HCT116 (cell line): Measurements from ENCODE around the gene SPINT4. TPM values are rescaled to one million over a fixed set of nuclear protein-coding genes. Genes with fewer than 3 reads are reported as not detected.

ENCODE experiments used
- ATAC-seq: fragments of 200-7000 bp; cut with Tn5 transposase; 2 replicates; pipeline ENCODE4 v1.9.1; 2020; ENCODE audit warnings: mild to moderate bottlenecking, moderate library complexity
- BruUV-seq: library from RNA; stranded (reverse); fragments of 400-500 nt; replicated peaks from 2 replicates; lab custom pipeline; 2021; lab: Mats Ljungman, UMichigan
- CTCF ChIA-PET: fragments of 300-600 bp; sonication (Branson Sonifier 250); formaldehyde crosslinking; loops from one replicate; lab custom pipeline; 2021; ENCODE audit warnings: antibody characterized with exemption; lab: Charles Lee
- POLR2A ChIA-PET: fragments of 300-600, 350-600 bp; sonication (Branson Sonifier 250); formaldehyde crosslinking; loops from one replicate; lab custom pipeline; 2021; ENCODE audit warnings: antibody characterized with exemption; lab: Charles Lee
- RAD21 ChIA-PET, 2 experiments: fragments of 300-600 bp; sonication (Branson Sonifier 250); formaldehyde crosslinking; loops; one replicate each; lab custom pipeline; 2023; ENCODE audit warnings: low total read pairs in 2 of 2; ENCODE audit not compliant: uncharacterized antibody in 2 of 2, unreplicated experiment in 2 of 2, low non-redundant PET in 1 of 2; lab: Charles Lee
- DNase-seq: peaks from one replicate; pipeline ENCODE4 v3.0.0-alpha.2; 2010; ENCODE audit warnings: low read depth, low spot score
- H2AFZ ChIP-seq: fragments of 200-600 bp; shearing (Covaris generic), sonication (generic); 2 replicates; pipeline ENCODE4 v1.6.1; 2017; ENCODE audit warnings: low read depth, mixed run types, mixed read lengths, antibody characterized with exemption, low read length; ENCODE audit not compliant: poor library complexity, severe bottlenecking
- H3K27ac ChIP-seq: 2 replicates; pipeline ENCODE4 v1.5.1; 2012; ENCODE audit warnings: low read depth, low read length
- H3K27me3 ChIP-seq: fragments of 200-600 bp; sonication (generic); 2 replicates; pipeline ENCODE4 v1.6.1; 2016; ENCODE audit warnings: mixed run types, low read length, mixed read lengths; ENCODE audit not compliant: insufficient read depth
- H3K36me3 ChIP-seq, 2 experiments: fragments of 200-500 bp in 1 of 2; fragments of 200-600 bp in 1 of 2; sonication (Bioruptor generic) in 1 of 2; sonication (generic) in 1 of 2; 2 replicates each; pipeline versions ENCODE4 v1.5.1 to v1.6.1; 2014 to 2016; ENCODE audit warnings: low read length in 2 of 2, inconsistent platforms in 1 of 2, mixed read lengths in 1 of 2, mixed run types in 1 of 2; ENCODE audit not compliant: insufficient read depth in 2 of 2, control insufficient read depth in 1 of 2
- H3K4me1 ChIP-seq, 2 experiments: fragments of 200-600 bp in 1 of 2; sonication (generic) in 1 of 2; 2 replicates each; pipeline versions ENCODE4 v1.5.1 to v1.6.1; 2012 to 2017; ENCODE audit warnings: low read length in 2 of 2, inconsistent platforms in 1 of 2, mild to moderate bottlenecking in 1 of 2, mixed read lengths in 1 of 2, mixed run types in 1 of 2, moderate library complexity in 1 of 2; ENCODE audit not compliant: insufficient read depth in 2 of 2, control insufficient read depth in 1 of 2
- H3K4me2 ChIP-seq: fragments of 200-600 bp; sonication (generic); 2 replicates; pipeline ENCODE4 v1.6.1; 2017; ENCODE audit warnings: mixed run types, low read length, mixed read lengths
- H3K4me3 ChIP-seq, 2 experiments: fragments of 200-600 bp in 1 of 2; sonication (generic) in 1 of 2; replicated peaks in 1 of 2; 2 replicates each; pipeline ENCODE4 v1.5.1; 2011 to 2016; ENCODE audit warnings: low read length in 2 of 2, control low read depth in 1 of 2, low read depth in 1 of 2, mild to moderate bottlenecking in 1 of 2, mixed read lengths in 1 of 2, mixed run types in 1 of 2
- H3K79me2 ChIP-seq: fragments of 200-600 bp; sonication (generic); 2 replicates; pipeline ENCODE4 v1.6.1; 2017; ENCODE audit warnings: mild to moderate bottlenecking, mixed run types, low read length, moderate library complexity, mixed read lengths; ENCODE audit not compliant: insufficient read depth
- H3K9ac ChIP-seq: fragments of 200-600 bp; sonication (generic); 2 replicates; pipeline ENCODE4 v1.6.1; 2016; ENCODE audit warnings: low read length, mixed read lengths
- H3K9me2 ChIP-seq: fragments of 200-600 bp; sonication (generic), shearing (Covaris generic); 2 replicates; pipeline ENCODE4 v1.6.1; 2017; ENCODE audit warnings: mixed run types, mild to moderate bottlenecking, moderate library complexity; ENCODE audit not compliant: insufficient read depth
- H3K9me3 ChIP-seq, 2 experiments: fragments of 200-500 bp in 1 of 2; fragments of 200-600 bp in 1 of 2; sonication (Bioruptor generic) in 1 of 2; sonication (generic) in 1 of 2; 2 replicates each; pipeline ENCODE4 v1.6.1; 2014 to 2017; ENCODE audit warnings: low read length in 2 of 2, mixed read lengths in 2 of 2, inconsistent platforms in 1 of 2, low read depth in 1 of 2, mild to moderate bottlenecking in 1 of 2, mixed run types in 1 of 2, moderate library complexity in 1 of 2; ENCODE audit not compliant: control insufficient read depth in 1 of 2, insufficient read depth in 1 of 2
- H4K20me1 ChIP-seq: fragments of 200-600 bp; sonication (generic), shearing (Covaris generic); 2 replicates; pipeline ENCODE4 v1.6.1; 2017; ENCODE audit warnings: mixed run types, mild to moderate bottlenecking, moderate library complexity; ENCODE audit not compliant: insufficient read depth
- CBX3 ChIP-seq: IDR thresholded peaks from 2 replicates; pipeline ENCODE4 v1.6.1; 2012; ENCODE audit warnings: low read depth
- CEBPB ChIP-seq: IDR thresholded peaks from 2 replicates; pipeline ENCODE4 v1.6.1; 2012; ENCODE audit warnings: low read depth
- EGR1 ChIP-seq: IDR thresholded peaks from 2 replicates; pipeline ENCODE4 v1.6.1; 2012; ENCODE audit warnings: low read depth
- FOSL1 ChIP-seq: IDR thresholded peaks from 2 replicates; pipeline ENCODE4 v1.6.1; 2012; ENCODE audit warnings: low read depth
- JUND ChIP-seq: IDR thresholded peaks from 2 replicates; pipeline ENCODE4 v1.6.1; 2012
- SRF ChIP-seq: IDR thresholded peaks from 2 replicates; pipeline ENCODE4 v1.6.1; 2012; ENCODE audit warnings: low read depth
- TCF7L2 ChIP-seq: IDR thresholded peaks from 2 replicates; pipeline ENCODE4 v1.7.0; 2011; ENCODE audit warnings: borderline replicate concordance, inconsistent platforms; ENCODE audit not compliant: insufficient read depth, insufficient read length; ENCODE audit errors: extremely low read depth
- intact Hi-C: fragments of 100-400 bp; cut with micrococcal nuclease; formaldehyde crosslinking; loops from 2 replicates; pipeline ENCODE4 v1.10.0; 2022
- total RNA-seq: library from RNA; stranded (reverse); gene quantifications from one replicate; pipeline ENCODE4 v1.2.1, GENCODE V29; 2021; ENCODE audit not compliant: unreplicated experiment
- TF ChIP-seq, protein P1 (sequence below): IDR thresholded peaks from 2 replicates; pipeline ENCODE4 v1.6.1; 2012; ENCODE audit warnings: low read depth
- TF ChIP-seq, protein P2 (sequence below): IDR thresholded peaks from 2 replicates; pipeline ENCODE4 v1.6.1; 2011; ENCODE audit warnings: mild to moderate bottlenecking, low read length, moderate library complexity; ENCODE audit not compliant: insufficient replicate concordance; ENCODE audit errors: extremely low read depth

SPINT4 gene
- total RNA-seq, 1 experiment from 2014 or later: not detected

DNA sequence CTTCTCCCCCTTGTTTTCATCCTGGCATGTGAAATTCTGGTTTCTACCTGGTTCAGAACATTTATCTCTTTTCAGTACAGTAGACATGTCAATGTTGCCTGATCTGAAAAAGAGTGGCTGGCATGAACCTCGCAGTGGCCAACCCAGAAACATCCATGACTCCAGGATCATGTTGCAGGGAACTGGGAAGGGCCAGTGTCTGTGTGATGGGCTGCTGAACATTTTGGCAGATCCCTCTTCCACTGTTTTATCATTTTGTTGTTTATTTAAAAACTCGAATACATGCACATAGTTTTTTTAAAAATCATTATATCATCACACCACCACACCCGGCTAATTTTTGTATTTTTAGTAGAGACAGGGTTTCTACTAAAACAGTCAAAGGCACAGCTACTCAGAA lies 50.5 kb downstream of the SPINT4 start:
- no peak overlapping the region for H3K9ac ChIP-seq
- H3K79me2 ChIP-seq: no peaks in the 10 kb centered on the region
- ATAC-seq: no peak
- H3K9me2 ChIP-seq: no peaks in the 10 kb centered on the region
- ChIA-PET RAD21 (interaction anchor here in 1 of 2 experiments (0.6 kb wide), 1 partner anchor 91 kb away, joined by 3 read pairs; no protein-coding TSS in a partner anchor), POLR2A (no interaction called here), CTCF (no interaction called here)
- H3K4me3 ChIP-seq: no peak overlapping the region
- no peaks in the 10 kb centered on the region; the same call in 1 of the 2 replicates for H3K27me3 ChIP-seq
- intact Hi-C loops: loop anchor here (10.0 kb wide), 1 partner anchor 728 kb away; no protein-coding TSS in a partner anchor
- H3K9me3 ChIP-seq: no peaks in the 10 kb centered on the region
- peaks cover 2 to 23% of the 10 kb centered on the region in 2 experiments; a peak in 2 of 4 replicates for H3K4me1 ChIP-seq
- no peaks in the 10 kb centered on the region for H3K36me3 ChIP-seq
- no peak for DNase-seq
- H3K27ac ChIP-seq: no peak overlapping the region
- no peak for TF ChIP-seq TCF7L2
- TF ChIP-seq, protein P1, sequence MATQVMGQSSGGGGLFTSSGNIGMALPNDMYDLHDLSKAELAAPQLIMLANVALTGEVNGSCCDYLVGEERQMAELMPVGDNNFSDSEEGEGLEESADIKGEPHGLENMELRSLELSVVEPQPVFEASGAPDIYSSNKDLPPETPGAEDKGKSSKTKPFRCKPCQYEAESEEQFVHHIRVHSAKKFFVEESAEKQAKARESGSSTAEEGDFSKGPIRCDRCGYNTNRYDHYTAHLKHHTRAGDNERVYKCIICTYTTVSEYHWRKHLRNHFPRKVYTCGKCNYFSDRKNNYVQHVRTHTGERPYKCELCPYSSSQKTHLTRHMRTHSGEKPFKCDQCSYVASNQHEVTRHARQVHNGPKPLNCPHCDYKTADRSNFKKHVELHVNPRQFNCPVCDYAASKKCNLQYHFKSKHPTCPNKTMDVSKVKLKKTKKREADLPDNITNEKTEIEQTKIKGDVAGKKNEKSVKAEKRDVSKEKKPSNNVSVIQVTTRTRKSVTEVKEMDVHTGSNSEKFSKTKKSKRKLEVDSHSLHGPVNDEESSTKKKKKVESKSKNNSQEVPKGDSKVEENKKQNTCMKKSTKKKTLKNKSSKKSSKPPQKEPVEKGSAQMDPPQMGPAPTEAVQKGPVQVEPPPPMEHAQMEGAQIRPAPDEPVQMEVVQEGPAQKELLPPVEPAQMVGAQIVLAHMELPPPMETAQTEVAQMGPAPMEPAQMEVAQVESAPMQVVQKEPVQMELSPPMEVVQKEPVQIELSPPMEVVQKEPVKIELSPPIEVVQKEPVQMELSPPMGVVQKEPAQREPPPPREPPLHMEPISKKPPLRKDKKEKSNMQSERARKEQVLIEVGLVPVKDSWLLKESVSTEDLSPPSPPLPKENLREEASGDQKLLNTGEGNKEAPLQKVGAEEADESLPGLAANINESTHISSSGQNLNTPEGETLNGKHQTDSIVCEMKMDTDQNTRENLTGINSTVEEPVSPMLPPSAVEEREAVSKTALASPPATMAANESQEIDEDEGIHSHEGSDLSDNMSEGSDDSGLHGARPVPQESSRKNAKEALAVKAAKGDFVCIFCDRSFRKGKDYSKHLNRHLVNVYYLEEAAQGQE: no peak
- H4K20me1 ChIP-seq: no peaks in the 10 kb centered on the region
- H2AFZ ChIP-seq: no peak overlapping the region
- no peak overlapping the region for H3K4me2 ChIP-seq
- no TSS peak for BruUV-seq

DNA sequence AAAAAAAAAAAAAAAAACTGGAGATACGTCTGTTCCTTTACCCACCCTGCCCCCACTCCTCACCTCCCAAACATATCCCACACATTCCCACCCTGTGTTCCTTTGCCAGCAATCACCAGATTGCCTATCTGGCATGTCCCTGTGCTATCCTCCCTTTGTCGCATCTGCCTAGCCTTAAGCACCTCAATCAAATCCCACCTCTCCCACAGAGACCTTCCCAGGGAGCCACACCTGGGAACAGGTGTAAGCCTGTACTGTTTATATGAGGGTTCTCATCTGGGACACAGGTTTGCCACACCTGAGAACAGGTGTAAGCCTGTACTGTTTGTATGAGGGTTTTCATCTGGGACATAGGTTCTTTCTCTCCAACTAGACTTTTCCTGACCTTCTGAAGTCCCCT lies 52.8 kb downstream of the SPINT4 start:
- no peak for ATAC-seq
- BruUV-seq: no TSS peak
- CTCF ChIA-PET: no interaction called here

More for the DNA sequence above, 52.8 kb downstream of the SPINT4 start:
- H3K4me2 ChIP-seq: no peak overlapping the region
- H3K4me3 ChIP-seq: no peak overlapping the region
- H4K20me1 ChIP-seq: no peaks in the 10 kb centered on the region
- intact Hi-C loops: loop anchor here (10.0 kb wide), 1 partner anchor 730 kb away; no protein-coding TSS in a partner anchor
- no peaks in the 10 kb centered on the region for H3K36me3 ChIP-seq
- H3K79me2 ChIP-seq: no peaks in the 10 kb centered on the region
- no peaks in the 10 kb centered on the region for H3K9me2 ChIP-seq
- H3K9me3 ChIP-seq: no peaks in the 10 kb centered on the region
- H3K27ac ChIP-seq: no peak overlapping the region
- TF ChIP-seq CBX3 (no peak), EGR1 (no peak), SRF (no peak), JUND (no peak), FOSL1 (no peak), CEBPB (no peak)
- TF ChIP-seq, protein P2, sequence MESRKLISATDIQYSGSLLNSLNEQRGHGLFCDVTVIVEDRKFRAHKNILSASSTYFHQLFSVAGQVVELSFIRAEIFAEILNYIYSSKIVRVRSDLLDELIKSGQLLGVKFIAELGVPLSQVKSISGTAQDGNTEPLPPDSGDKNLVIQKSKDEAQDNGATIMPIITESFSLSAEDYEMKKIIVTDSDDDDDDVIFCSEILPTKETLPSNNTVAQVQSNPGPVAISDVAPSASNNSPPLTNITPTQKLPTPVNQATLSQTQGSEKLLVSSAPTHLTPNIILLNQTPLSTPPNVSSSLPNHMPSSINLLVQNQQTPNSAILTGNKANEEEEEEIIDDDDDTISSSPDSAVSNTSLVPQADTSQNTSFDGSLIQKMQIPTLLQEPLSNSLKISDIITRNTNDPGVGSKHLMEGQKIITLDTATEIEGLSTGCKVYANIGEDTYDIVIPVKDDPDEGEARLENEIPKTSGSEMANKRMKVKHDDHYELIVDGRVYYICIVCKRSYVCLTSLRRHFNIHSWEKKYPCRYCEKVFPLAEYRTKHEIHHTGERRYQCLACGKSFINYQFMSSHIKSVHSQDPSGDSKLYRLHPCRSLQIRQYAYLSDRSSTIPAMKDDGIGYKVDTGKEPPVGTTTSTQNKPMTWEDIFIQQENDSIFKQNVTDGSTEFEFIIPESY: no peak
- TF ChIP-seq, all 23 proteins: peak for 0
- H3K9ac ChIP-seq: no peak overlapping the region
- peaks cover 20 to 45% of the 10 kb centered on the region in 2 experiments for H3K4me1 ChIP-seq
- DNase-seq: no peak
- ChIA-PET POLR2A (no interaction called here), RAD21 (no interaction called here)
- H3K27me3 ChIP-seq: no peaks in the 10 kb centered on the region; the same call in 1 of the 2 replicates
- H2AFZ ChIP-seq: no peak overlapping the region
